Endothelial cell of umbilical vein (primary cell): ENCODE results near the gene PCLO. TPM values are rescaled to one million over a fixed set of nuclear protein-coding genes. Genes with fewer than 3 reads are reported as not detected.

Experiments
- BruUV-seq: library from RNA; stranded (reverse); fragments of 400-500 nt; replicated peaks from 2 replicates; lab custom pipeline; 2021; lab: Mats Ljungman, UMichigan
- CTCF ChIA-PET: fragments of 300-600, 350-600 bp; sonication (Branson Sonifier 250); formaldehyde crosslinking; loops from one replicate; lab custom pipeline; 2021; ENCODE audit warnings: antibody characterized with exemption, inconsistent platforms; lab: Charles Lee
- POLR2A ChIA-PET: fragments of 300-600, 350-600 bp; sonication (Branson Sonifier 250); formaldehyde crosslinking; loops from one replicate; lab custom pipeline; 2021; ENCODE audit warnings: antibody characterized with exemption, inconsistent platforms; lab: Charles Lee
- DNase-seq: peaks from one replicate; pipeline ENCODE4 v3.0.0-alpha.2; 2011; ENCODE audit warnings: low read depth, low spot score
- FAIRE-seq: peaks from 2 replicates; lab custom pipeline; 2011; peaks lifted over from hg19 to GRCh38; lab: Jason Lieb, UNC
- H2AFZ ChIP-seq: 2 replicates; pipeline ENCODE4 v1.6.0; 2012; ENCODE audit warnings: low read depth, low read length, control low read depth, inconsistent platforms
- H3K27ac ChIP-seq: 2 replicates; pipeline ENCODE4 v1.5.1; 2011; ENCODE audit warnings: low read depth, mild to moderate bottlenecking, control low read depth, low read length, moderate library complexity; ENCODE audit not compliant: insufficient read depth
- H3K27me3 ChIP-seq, 2 experiments: 2 replicates each; pipeline versions ENCODE4 v1.6.0 to v1.6.1; 2011; ENCODE audit warnings: low read length in 2 of 2, mixed read lengths in 1 of 2; ENCODE audit not compliant: control insufficient read depth in 2 of 2, insufficient read depth in 2 of 2
- H3K36me3 ChIP-seq, 2 experiments: 2 replicates in 1 of 2; 3 replicates in 1 of 2; pipeline ENCODE4 v1.5.1; 2011; ENCODE audit warnings: low read length in 2 of 2, mild to moderate bottlenecking in 1 of 2, moderate library complexity in 1 of 2; ENCODE audit not compliant: control insufficient read depth in 2 of 2, insufficient read depth in 2 of 2; ENCODE audit errors: extremely low read depth in 1 of 2
- H3K4me1 ChIP-seq: 3 replicates; pipeline ENCODE4 v1.5.1; 2011; ENCODE audit warnings: mild to moderate bottlenecking, low read length; ENCODE audit not compliant: control insufficient read depth, insufficient read depth; ENCODE audit errors: extremely low read depth
- H3K4me2 ChIP-seq: 2 replicates; pipeline ENCODE4 v1.6.1; 2011; ENCODE audit warnings: low read length, control low read depth, mixed read lengths; ENCODE audit not compliant: insufficient read depth
- H3K4me3 ChIP-seq, 3 experiments: fragments of 200-600 bp in 1 of 3; sonication (generic), shearing (Covaris generic) in 1 of 3; replicated peaks in 1 of 3; 2 replicates each; pipeline ENCODE4 v1.5.1; 2011 to 2016; ENCODE audit warnings: control low read depth in 3 of 3, low read length in 3 of 3, mild to moderate bottlenecking in 2 of 3, inconsistent platforms in 1 of 3, low read depth in 1 of 3, moderate library complexity in 1 of 3; ENCODE audit not compliant: insufficient read depth in 1 of 3
- H3K79me2 ChIP-seq: 2 replicates; pipeline ENCODE4 v1.6.0; 2012; ENCODE audit warnings: low read length, inconsistent platforms; ENCODE audit not compliant: control insufficient read depth, insufficient read depth
- H3K9ac ChIP-seq: replicated peaks from 2 replicates; pipeline ENCODE3; 2011; ENCODE audit warnings: low read length, control low read depth; ENCODE audit not compliant: insufficient read depth; ENCODE audit errors: extremely low read depth
- H3K9me1 ChIP-seq: replicated peaks from 3 replicates; pipeline ENCODE4 v1.6.0; 2011; ENCODE audit warnings: mild to moderate bottlenecking, low read length; ENCODE audit not compliant: control insufficient read depth, insufficient read depth; ENCODE audit errors: extremely low read depth
- H3K9me3 ChIP-seq: replicated peaks from 2 replicates; pipeline ENCODE4 v1.5.1; 2012; ENCODE audit warnings: low read length, inconsistent platforms; ENCODE audit not compliant: control insufficient read depth, insufficient read depth
- H4K20me1 ChIP-seq: replicated peaks from 2 replicates; pipeline ENCODE3; 2011; ENCODE audit warnings: mild to moderate bottlenecking, low read length; ENCODE audit not compliant: control insufficient read depth, insufficient read depth; ENCODE audit errors: extremely low read depth
- EZH2 ChIP-seq: IDR thresholded peaks from 2 replicates; pipeline ENCODE4 v1.6.1; 2012; ENCODE audit warnings: borderline replicate concordance, low read depth, mild to moderate bottlenecking, moderate library complexity, low read length, inconsistent platforms; ENCODE audit not compliant: severe bottlenecking
- FOS ChIP-seq: IDR thresholded peaks from 2 replicates; pipeline ENCODE4 v1.6.1; 2011; ENCODE audit warnings: mild to moderate bottlenecking, low read length, moderate library complexity, borderline replicate concordance; ENCODE audit not compliant: insufficient read depth
- GATA2 ChIP-seq: IDR thresholded peaks from 2 replicates; pipeline ENCODE4 v1.7.0; 2011; ENCODE audit warnings: low read depth, mild to moderate bottlenecking, moderate library complexity, mixed read lengths, low read length; ENCODE audit not compliant: insufficient read length, insufficient read depth
- JUN ChIP-seq: IDR thresholded peaks from 2 replicates; pipeline ENCODE4 v1.6.1; 2011; ENCODE audit warnings: borderline replicate concordance, low read depth; ENCODE audit not compliant: insufficient read length, insufficient read depth
- MYC ChIP-seq: IDR thresholded peaks from one replicate; pipeline ENCODE4 v1.6.1; 2011; ENCODE audit warnings: mild to moderate bottlenecking, low read depth, low read length
- POLR2A ChIP-seq: IDR thresholded peaks from 2 replicates; pipeline ENCODE4 v1.6.1; 2012; ENCODE audit warnings: low read depth, mild to moderate bottlenecking, control low read depth, low read length
- POLR2AphosphoS5 ChIP-seq: IDR thresholded peaks from 2 replicates; pipeline ENCODE4 v1.6.1; 2012; ENCODE audit warnings: low read depth, mild to moderate bottlenecking, control low read depth, low read length, moderate library complexity; ENCODE audit not compliant: insufficient read depth
- dilution Hi-C: fragments of 300-500 bp; cut with MboI; formaldehyde crosslinking; loops from one replicate; pipeline ENCODE4 v1.15.0; 2019; ENCODE audit warnings: low sequenced_read_pairs; ENCODE audit not compliant: extremely low pct_ligation_motif_present
- intact Hi-C: fragments of 100-400 bp; cut with micrococcal nuclease; formaldehyde crosslinking; loops from one replicate; pipeline ENCODE4 v1.10.0; 2022
- polyA plus RNA-seq, 4 experiments: library from polyadenylated mRNA; depleted of rRNA in 3 of 4; stranded (reverse) in 3 of 4; unstranded in 1 of 4; fragments of >200 nt; gene quantifications; 2 replicates each; pipeline versions ENCODE4 v1.2.1 to v1.2.3, GENCODE V29; 2011 to 2012; ENCODE audit warnings: missing spikeins in 1 of 4
- total RNA-seq: library from RNA; stranded (reverse); gene quantifications from 2 replicates; pipeline ENCODE4 v1.2.3, GENCODE V29; 2021
- TF ChIP-seq, protein P1 (sequence below), 2 donors: IDR thresholded peaks; 1 replicate in 1 of 2; 2 replicates in 1 of 2; pipeline ENCODE4 v1.5.1; 2011; ENCODE audit warnings: low read length in 2 of 2, mild to moderate bottlenecking in 2 of 2, moderate library complexity in 2 of 2, control low read depth in 1 of 2, inconsistent platforms in 1 of 2, low read depth in 1 of 2; ENCODE audit not compliant: insufficient read depth in 1 of 2; ENCODE audit errors: extremely low read depth in 1 of 2
- TF ChIP-seq, protein P2 (sequence below): IDR thresholded peaks from 2 replicates; pipeline ENCODE4 v1.6.1; 2011; ENCODE audit not compliant: insufficient read depth, insufficient read length

Gene PCLO
- total and polyA plus RNA-seq, 2 donors (not counting 3 experiments of a cell fraction or from before 2014, with no cell fraction given): 0.04 to 0.75 TPM

- no peaks in the 10 kb centered on the region for H3K9me3 ChIP-seq
- no peaks in the 10 kb centered on the region for H3K79me2 ChIP-seq
- H4K20me1 ChIP-seq: no peaks in the 10 kb centered on the region
- no peak overlapping the region for H3K9ac ChIP-seq
- no peak overlapping the region for H3K4me2 ChIP-seq
- no peaks in the 10 kb centered on the region for H3K36me3 ChIP-seq
- POLR2A ChIA-PET: no interaction called here
- no TSS peak for BruUV-seq
- no peak for DNase-seq
- no peak overlapping the region for H3K4me3 ChIP-seq
- H3K27me3 ChIP-seq: peaks cover 0 to 2% of the 10 kb centered on the region in 2 experiments
- no peak overlapping the region for H3K27ac ChIP-seq
- H3K4me1 ChIP-seq: no peaks in the 10 kb centered on the region
- FAIRE-seq: no peak
- TF ChIP-seq, protein P1, sequence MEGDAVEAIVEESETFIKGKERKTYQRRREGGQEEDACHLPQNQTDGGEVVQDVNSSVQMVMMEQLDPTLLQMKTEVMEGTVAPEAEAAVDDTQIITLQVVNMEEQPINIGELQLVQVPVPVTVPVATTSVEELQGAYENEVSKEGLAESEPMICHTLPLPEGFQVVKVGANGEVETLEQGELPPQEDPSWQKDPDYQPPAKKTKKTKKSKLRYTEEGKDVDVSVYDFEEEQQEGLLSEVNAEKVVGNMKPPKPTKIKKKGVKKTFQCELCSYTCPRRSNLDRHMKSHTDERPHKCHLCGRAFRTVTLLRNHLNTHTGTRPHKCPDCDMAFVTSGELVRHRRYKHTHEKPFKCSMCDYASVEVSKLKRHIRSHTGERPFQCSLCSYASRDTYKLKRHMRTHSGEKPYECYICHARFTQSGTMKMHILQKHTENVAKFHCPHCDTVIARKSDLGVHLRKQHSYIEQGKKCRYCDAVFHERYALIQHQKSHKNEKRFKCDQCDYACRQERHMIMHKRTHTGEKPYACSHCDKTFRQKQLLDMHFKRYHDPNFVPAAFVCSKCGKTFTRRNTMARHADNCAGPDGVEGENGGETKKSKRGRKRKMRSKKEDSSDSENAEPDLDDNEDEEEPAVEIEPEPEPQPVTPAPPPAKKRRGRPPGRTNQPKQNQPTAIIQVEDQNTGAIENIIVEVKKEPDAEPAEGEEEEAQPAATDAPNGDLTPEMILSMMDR (IDR thresholded peaks at IDR 0.05; ENCODE audit: extremely low read depth in 1 of 2, insufficient read depth in 1 of 2, low read depth in 1 of 2, low read length in 2 of 2): no peak
- no peak for TF ChIP-seq GATA2
- no peak for TF ChIP-seq MYC
- no peak for TF ChIP-seq POLR2AphosphoS5
- no peak for TF ChIP-seq EZH2
- no peak for TF ChIP-seq JUN
- TF ChIP-seq FOS: no peak
- TF ChIP-seq, protein P2, sequence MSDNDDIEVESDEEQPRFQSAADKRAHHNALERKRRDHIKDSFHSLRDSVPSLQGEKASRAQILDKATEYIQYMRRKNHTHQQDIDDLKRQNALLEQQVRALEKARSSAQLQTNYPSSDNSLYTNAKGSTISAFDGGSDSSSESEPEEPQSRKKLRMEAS: no peak
- no peak for TF ChIP-seq POLR2A
- intact Hi-C loops: no loop called here
- H3K9me1 ChIP-seq: no peaks in the 10 kb centered on the region
- CTCF ChIA-PET: no interaction called here
- dilution Hi-C loops: no loop called here
- no peak overlapping the region for H2AFZ ChIP-seq
Observed at GRCh38 chr7:82972135-82972534, 190.5 kb downstream of the PCLO start.
